DOHH2 (cell line): ENCODE data around the gene CNST.

Source experiments
- EZH2phosphoT487 ChIP-seq: fragments of 200-600 bp; sonication (generic); IDR thresholded peaks from 2 replicates; pipeline ENCODE4 v1.6.1; 2017; ENCODE audit warnings: borderline replicate concordance, mild to moderate bottlenecking, antibody characterized with exemption, low read length, moderate library complexity, mixed read lengths
- TF ChIP-seq, protein P1 (sequence below): fragments of 200-600 bp; sonication (generic); IDR thresholded peaks from one replicate; pipeline ENCODE4 v1.5.1; 2014; ENCODE audit warnings: antibody characterized with exemption, mild to moderate bottlenecking, low read depth, low read length; ENCODE audit not compliant: poor library complexity, severe bottlenecking

DNA sequence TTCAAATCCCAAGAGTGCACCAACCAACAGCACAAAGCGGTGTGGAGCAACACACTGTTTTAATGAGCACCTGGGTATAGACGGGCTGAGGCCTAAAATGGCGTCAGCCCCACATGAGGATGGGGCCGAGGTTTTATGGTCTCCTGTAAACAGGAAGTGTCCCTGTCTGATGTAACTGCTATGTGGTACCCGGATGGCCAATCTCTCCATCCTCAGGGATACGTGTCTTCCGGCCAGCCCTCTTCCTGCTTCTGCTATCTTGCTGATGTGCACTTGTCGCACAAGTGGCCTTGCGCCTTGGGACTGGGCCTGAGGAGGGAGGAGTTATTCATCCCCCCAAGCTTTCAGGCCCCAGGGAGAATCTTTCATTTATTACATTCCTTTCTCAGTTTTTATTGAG, 73.5 kb downstream of the CNST start:
- TF ChIP-seq, protein P1, sequence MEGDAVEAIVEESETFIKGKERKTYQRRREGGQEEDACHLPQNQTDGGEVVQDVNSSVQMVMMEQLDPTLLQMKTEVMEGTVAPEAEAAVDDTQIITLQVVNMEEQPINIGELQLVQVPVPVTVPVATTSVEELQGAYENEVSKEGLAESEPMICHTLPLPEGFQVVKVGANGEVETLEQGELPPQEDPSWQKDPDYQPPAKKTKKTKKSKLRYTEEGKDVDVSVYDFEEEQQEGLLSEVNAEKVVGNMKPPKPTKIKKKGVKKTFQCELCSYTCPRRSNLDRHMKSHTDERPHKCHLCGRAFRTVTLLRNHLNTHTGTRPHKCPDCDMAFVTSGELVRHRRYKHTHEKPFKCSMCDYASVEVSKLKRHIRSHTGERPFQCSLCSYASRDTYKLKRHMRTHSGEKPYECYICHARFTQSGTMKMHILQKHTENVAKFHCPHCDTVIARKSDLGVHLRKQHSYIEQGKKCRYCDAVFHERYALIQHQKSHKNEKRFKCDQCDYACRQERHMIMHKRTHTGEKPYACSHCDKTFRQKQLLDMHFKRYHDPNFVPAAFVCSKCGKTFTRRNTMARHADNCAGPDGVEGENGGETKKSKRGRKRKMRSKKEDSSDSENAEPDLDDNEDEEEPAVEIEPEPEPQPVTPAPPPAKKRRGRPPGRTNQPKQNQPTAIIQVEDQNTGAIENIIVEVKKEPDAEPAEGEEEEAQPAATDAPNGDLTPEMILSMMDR = no peak
- no peak for TF ChIP-seq EZH2phosphoT487
